H9 (cell line): ENCODE results near the gene CDH16. TPM values are rescaled to one million over a fixed set of nuclear protein-coding genes. Genes with fewer than 3 reads are reported as not detected.

Source experiments
- DNase-seq: peaks from one replicate; pipeline ENCODE4 v3.0.0-alpha.2; 2017
- H2AFZ ChIP-seq: one replicate; pipeline ENCODE4 v1.6.1; 2013; ENCODE audit warnings: mild to moderate bottlenecking, low read length, control low read depth, moderate library complexity
- H2AK5ac ChIP-seq: 2 replicates; pipeline ENCODE4 v1.6.1; 2013; ENCODE audit warnings: low read length, control low read depth, mixed read lengths; ENCODE audit not compliant: insufficient read length
- H2BK120ac ChIP-seq: one replicate; pipeline ENCODE4 v1.6.1; 2013; ENCODE audit warnings: low read depth, mild to moderate bottlenecking, low read length, control low read depth, inconsistent platforms; ENCODE audit not compliant: poor library complexity, severe bottlenecking
- H2BK12ac ChIP-seq: 2 replicates; pipeline ENCODE4 v1.6.1; 2013; ENCODE audit warnings: low read length, control low read depth, mixed read lengths, low read depth; ENCODE audit not compliant: insufficient read length
- H2BK15ac ChIP-seq: 2 replicates; pipeline ENCODE4 v1.6.1; 2013; ENCODE audit warnings: low read depth, low read length, control low read depth
- H2BK20ac ChIP-seq: one replicate; pipeline ENCODE4 v1.6.1; 2013; ENCODE audit warnings: low read depth, mild to moderate bottlenecking, low read length, control low read depth, inconsistent platforms; ENCODE audit not compliant: poor library complexity, severe bottlenecking
- H2BK5ac ChIP-seq: 2 replicates; pipeline ENCODE4 v1.6.1; 2013; ENCODE audit warnings: low read length, control low read depth, mixed read lengths; ENCODE audit not compliant: insufficient read length
- H3K14ac ChIP-seq: 2 replicates; pipeline ENCODE4 v1.6.1; 2013; ENCODE audit warnings: low read length, control low read depth; ENCODE audit not compliant: insufficient read depth
- H3K18ac ChIP-seq: 2 replicates; pipeline ENCODE4 v1.6.1; 2013; ENCODE audit warnings: low read depth, mild to moderate bottlenecking, mixed read lengths, low read length, control low read depth; ENCODE audit not compliant: insufficient read length
- H3K23ac ChIP-seq: 2 replicates; pipeline ENCODE4 v1.6.1; 2013; ENCODE audit warnings: low read length, control low read depth, mixed read lengths, low read depth; ENCODE audit not compliant: insufficient read length
- H3K23me2 ChIP-seq: 2 replicates; pipeline ENCODE4 v1.6.1; 2013; ENCODE audit warnings: low read depth, mild to moderate bottlenecking, mixed read lengths, low read length, control low read depth; ENCODE audit not compliant: insufficient read length, poor library complexity, severe bottlenecking
- H3K27ac ChIP-seq: 2 replicates; pipeline ENCODE4 v1.5.1; 2013; ENCODE audit warnings: low read length, control low read depth, mixed read lengths, low read depth; ENCODE audit not compliant: insufficient read length
- H3K27me3 ChIP-seq: 2 replicates; pipeline ENCODE4 v1.6.1; 2013; ENCODE audit warnings: low read length, control low read depth, inconsistent platforms; ENCODE audit not compliant: insufficient read depth
- H3K4ac ChIP-seq: 2 replicates; pipeline ENCODE4 v1.6.1; 2013; ENCODE audit warnings: low read depth, mild to moderate bottlenecking, control low read depth, inconsistent platforms, low read length, moderate library complexity
- H3K4me1 ChIP-seq: 2 replicates; pipeline ENCODE4 v1.6.1; 2013; ENCODE audit warnings: low read length, control low read depth, inconsistent platforms; ENCODE audit not compliant: insufficient read depth
- H3K4me2 ChIP-seq: 2 replicates; pipeline ENCODE4 v1.6.1; 2013; ENCODE audit warnings: low read length, control low read depth, mixed read lengths; ENCODE audit not compliant: insufficient read length, insufficient read depth
- H3K56ac ChIP-seq: 2 replicates; pipeline ENCODE4 v1.6.1; 2013; ENCODE audit warnings: low read depth, mild to moderate bottlenecking, mixed read lengths, low read length, control low read depth; ENCODE audit not compliant: insufficient read length
- H3K79me1 ChIP-seq: 2 replicates; pipeline ENCODE4 v1.6.1; 2013; ENCODE audit warnings: low read depth, mild to moderate bottlenecking, moderate library complexity, low read length, control low read depth, inconsistent platforms; ENCODE audit not compliant: insufficient read depth, poor library complexity, severe bottlenecking
- H3K79me2 ChIP-seq: 2 replicates; pipeline ENCODE4 v1.6.1; 2013; ENCODE audit warnings: low read length, control low read depth, inconsistent platforms; ENCODE audit not compliant: insufficient read depth
- H3K9ac ChIP-seq: 2 replicates; pipeline ENCODE4 v1.6.1; 2013; ENCODE audit warnings: low read length, control low read depth, mixed read lengths; ENCODE audit not compliant: insufficient read length; ENCODE audit errors: extremely low read depth
- H3K9me3 ChIP-seq: one replicate; pipeline ENCODE4 v1.6.1; 2013; ENCODE audit warnings: low read depth, low read length, inconsistent platforms; ENCODE audit not compliant: control insufficient read depth
- H3T11ph ChIP-seq: one replicate; pipeline ENCODE4 v1.6.1; 2013; ENCODE audit warnings: mild to moderate bottlenecking, low read length, control low read depth, inconsistent platforms
- H4K20me1 ChIP-seq: one replicate; pipeline ENCODE4 v1.6.1; 2013; ENCODE audit not compliant: control insufficient read depth, insufficient read length, insufficient read depth
- H4K5ac ChIP-seq: 2 replicates; pipeline ENCODE4 v1.6.1; 2013; ENCODE audit warnings: low read depth, mild to moderate bottlenecking, mixed read lengths, low read length, control low read depth; ENCODE audit not compliant: insufficient read length
- H4K8ac ChIP-seq: replicated peaks from 2 replicates; pipeline ENCODE4 v1.6.1; 2013; ENCODE audit warnings: low read length, control low read depth, mixed read lengths, low read depth; ENCODE audit not compliant: insufficient read length
- H4K91ac ChIP-seq: 2 replicates; pipeline ENCODE4 v1.6.1; 2013; ENCODE audit warnings: low read depth, mild to moderate bottlenecking, moderate library complexity, mixed read lengths, low read length, control low read depth; ENCODE audit not compliant: insufficient read length
- H3K27ac Mint-ChIP-seq, 3 experiments: 2 replicates in 2 of 3; 3 replicates in 1 of 3; pipeline ENCODE4 v1.8.0; 2020 to 2021; ENCODE audit warnings: mixed read lengths in 3 of 3, mild to moderate bottlenecking in 1 of 3, moderate library complexity in 1 of 3
- H3K27me3 Mint-ChIP-seq: 2 replicates; pipeline ENCODE4 v1.8.0; 2021; ENCODE audit warnings: low read depth, mild to moderate bottlenecking, moderate library complexity, mixed read lengths
- H3K36me3 Mint-ChIP-seq, 3 experiments: 2 replicates in 2 of 3; 3 replicates in 1 of 3; pipeline ENCODE4 v1.8.0; 2020 to 2021; ENCODE audit warnings: low read depth in 3 of 3, mixed read lengths in 3 of 3; ENCODE audit not compliant: insufficient read depth in 1 of 3
- H3K4me1 Mint-ChIP-seq, 2 experiments: 2 replicates each; pipeline ENCODE4 v1.8.0; 2020; ENCODE audit warnings: mixed read lengths in 2 of 2
- H3K4me3 Mint-ChIP-seq, 2 experiments: 2 replicates in 1 of 2; 3 replicates in 1 of 2; pipeline ENCODE4 v1.8.0; 2020 to 2021; ENCODE audit warnings: mild to moderate bottlenecking in 2 of 2, mixed read lengths in 2 of 2, moderate library complexity in 1 of 2
- H3K9me3 Mint-ChIP-seq, 2 experiments: 2 replicates in 1 of 2; 3 replicates in 1 of 2; pipeline ENCODE4 v1.8.0; 2020; ENCODE audit warnings: mild to moderate bottlenecking in 2 of 2, mixed read lengths in 2 of 2, moderate library complexity in 1 of 2
- CTCF ChIP-seq: fragments of 200-600 bp; sonication (generic); conservative IDR thresholded peaks from 3 replicates; pipeline ENCODE4 v1.8.0; 2021; ENCODE audit warnings: antibody characterized with exemption, mild to moderate bottlenecking
- WGBS: extraction: QIAGEN DNeasy Blood & Tissue Kit; methylation state at CpG from one replicate; pipeline ENCODE4 v1.1.7; 2013; ENCODE audit warnings: missing lambda C conversion rate, low lambda C conversion rate, mixed read lengths; ENCODE audit not compliant: insufficient read length; ENCODE audit errors: extremely low coverage; 5-methylcytosine and 5-hydroxymethylcytosine counted together
- long read RNA-seq: library from polyadenylated mRNA; unstranded; transcript quantifications from one replicate; pipeline ENCODE4 v2.0.0, GENCODE V29; 2020
- total RNA-seq: library from RNA; stranded (reverse); gene quantifications from 2 replicates; pipeline ENCODE4 v1.2.1, GENCODE V29; 2021

The CDH16 gene
- total RNA-seq = not detected in 2 replicates
- long read RNA-seq = 0 reads

- Histone ChIP-seq H3K18ac (no peak within 1 kb of the TSS), H2AFZ (no peak within 1 kb of the TSS), H4K8ac (no peak within 1 kb of the TSS), H3K14ac (no peak within 1 kb of the TSS; the same call in 1 of the 2 replicates), H3K4ac (no peak within 1 kb of the TSS), H4K5ac (no peak within 1 kb of the TSS), H3K56ac (no peak within 1 kb of the TSS), H4K20me1 (no peaks in the 10 kb centered on the region), H3K79me2 (no peaks in the 10 kb centered on the region), H3K9ac (no peak within 1 kb of the TSS), H2BK120ac (no peak within 1 kb of the TSS), H4K91ac (no peak within 1 kb of the TSS), H3K27me3 (no peaks in the 10 kb centered on the region; the same call in 1 of the 2 replicates), H2BK15ac (no peak within 1 kb of the TSS), H3K23ac (no peak within 1 kb of the TSS), H3K4me2 (no peak within 1 kb of the TSS), H3T11ph (no peak within 1 kb of the TSS), H3K9me3 (no peaks in the 10 kb centered on the region), H2BK5ac (no peak within 1 kb of the TSS), H3K79me1 (no peaks in the 10 kb centered on the region), H3K27ac (no peak within 1 kb of the TSS), H2BK20ac (no peak within 1 kb of the TSS), H2AK5ac (no peak within 1 kb of the TSS), H3K4me1 (no peaks in the 10 kb centered on the region), H2BK12ac (no peak within 1 kb of the TSS), H3K23me2 (no peaks in the 10 kb centered on the region)
- H3K27ac Mint-ChIP-seq = peak within 1 kb of the TSS in 1 of 3 experiments; percentile 67; a peak in 1 of 7 replicates
- H3K36me3 Mint-ChIP-seq = no peaks in the 10 kb centered on the region; a peak in 1 of 7 replicates
- TF ChIP-seq CTCF = no peak
- DNase-seq = no peak
- H3K4me1 Mint-ChIP-seq = no peaks in the 10 kb centered on the region
- no CpG with 5 or more reads among the region's 7 CpGs for WGBS
- H3K27me3 Mint-ChIP-seq = peaks cover 56% of the 10 kb centered on the region
- no peak within 1 kb of the TSS for H3K4me3 Mint-ChIP-seq
- H3K9me3 Mint-ChIP-seq = no peaks in the 10 kb centered on the region
Measured at GRCh38 chr16:66918803-66919568, at the start of gene CDH16. Gene CDH16, minus strand, starts transcription at chr16:66918885. Its CDS starts 820 bp downstream, at chr16:66918065.
